Uterus (tissue), 4 donors: ENCODE measurements around the gene CA10. TPM values are rescaled to one million over a fixed set of nuclear protein-coding genes. Genes with fewer than 3 reads are reported as not detected.

Source experiments
- DNase-seq, 2 donors: peaks; one replicate each; pipeline ENCODE4 v3.0.0-alpha.2; 2019 to 2020
- H3K27ac ChIP-seq, 2 donors: fragments of 200-600 bp; sonication (generic); 1 replicate in 1 of 2; 2 replicates in 1 of 2; pipeline ENCODE4 v1.5.1; 2016 to 2018
- H3K27me3 ChIP-seq, 2 donors: fragments of 200-600 bp; sonication (generic); one replicate each; pipeline ENCODE4 v1.5.1; 2018 to 2019; ENCODE audit warnings: control low read depth in 1 of 2
- H3K36me3 ChIP-seq, 2 donors: fragments of 200-600 bp; sonication (generic); one replicate each; pipeline ENCODE4 v1.5.1; 2019; ENCODE audit warnings: control low read depth in 1 of 2
- H3K4me1 ChIP-seq, 2 donors: fragments of 200-600 bp; sonication (generic); one replicate each; pipeline ENCODE4 v1.5.1; 2018 to 2019; ENCODE audit warnings: control low read depth in 1 of 2
- H3K4me3 ChIP-seq, 2 donors: fragments of 200-600 bp; sonication (generic); 1 replicate in 1 of 2; 2 replicates in 1 of 2; pipeline ENCODE4 v1.5.1; 2018 to 2019; ENCODE audit warnings: mild to moderate bottlenecking in 1 of 2
- H3K9me3 ChIP-seq, 2 donors: fragments of 200-600 bp; sonication (generic); one replicate each; pipeline ENCODE4 v1.5.1; 2019; ENCODE audit warnings: control low read depth in 1 of 2
- POLR2A ChIP-seq, 2 donors: fragments of 450-650 bp; IDR thresholded peaks; one replicate each; pipeline ENCODE4 v1.6.1; 2016; ENCODE audit warnings: antibody characterized with exemption in 2 of 2, mild to moderate bottlenecking in 1 of 2, moderate library complexity in 1 of 2
- intact Hi-C: fragments of 100-400 bp; cut with DNase I; formaldehyde crosslinking; loops from one replicate; pipeline ENCODE4 v1.15.1; 2023; ENCODE audit warnings: low total_unique reads
- total RNA-seq, 4 donors: library from RNA; depleted of rRNA in 3 of 4; stranded (reverse); fragments of >200 nt in 3 of 4; gene quantifications; one replicate each; pipeline versions ENCODE4 v1.1.0 to v1.2.4, GENCODE V29; 2014 to 2023
- TF ChIP-seq, protein P1 (sequence below), 4 experiments: fragments of 200-600 bp in 2 of 4; fragments of 450-650 bp in 2 of 4; sonication (generic) in 2 of 4; IDR thresholded peaks; one replicate each; pipeline ENCODE4 v1.5.1; 2016 to 2019; ENCODE audit warnings: antibody characterized with exemption in 4 of 4, mild to moderate bottlenecking in 2 of 4, moderate library complexity in 1 of 4
- donor health status: DM: yes; HTN: yes; CAD: no.

CA10 gene
- total RNA-seq, 4 donors from 2014 or later: 5.3 TPM; not detected in 3

DNA sequence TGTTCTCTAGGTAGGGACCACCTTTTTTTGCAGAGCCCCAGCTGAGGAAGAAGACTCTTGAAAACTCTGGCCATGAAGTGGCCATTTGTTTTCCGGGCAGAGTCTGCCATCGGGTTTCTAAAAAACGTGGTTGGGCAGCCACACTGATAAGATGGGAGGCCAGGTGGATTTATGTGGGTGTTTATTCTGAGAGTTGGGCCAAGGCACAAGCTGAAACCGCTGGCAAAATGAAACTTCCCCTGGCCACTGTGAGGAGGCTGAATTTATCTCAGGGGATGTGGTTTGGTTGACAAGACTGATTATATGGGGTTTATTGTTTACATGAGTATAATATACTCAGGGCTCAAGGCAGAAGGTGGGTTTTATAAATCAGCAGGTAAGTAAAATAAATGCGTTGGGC lies 476.4 kb downstream of the CA10 start:
- no peaks in the 10 kb centered on the region for H3K36me3 ChIP-seq
- H3K9me3 ChIP-seq: no peaks in the 10 kb centered on the region
- TF ChIP-seq, protein P1, sequence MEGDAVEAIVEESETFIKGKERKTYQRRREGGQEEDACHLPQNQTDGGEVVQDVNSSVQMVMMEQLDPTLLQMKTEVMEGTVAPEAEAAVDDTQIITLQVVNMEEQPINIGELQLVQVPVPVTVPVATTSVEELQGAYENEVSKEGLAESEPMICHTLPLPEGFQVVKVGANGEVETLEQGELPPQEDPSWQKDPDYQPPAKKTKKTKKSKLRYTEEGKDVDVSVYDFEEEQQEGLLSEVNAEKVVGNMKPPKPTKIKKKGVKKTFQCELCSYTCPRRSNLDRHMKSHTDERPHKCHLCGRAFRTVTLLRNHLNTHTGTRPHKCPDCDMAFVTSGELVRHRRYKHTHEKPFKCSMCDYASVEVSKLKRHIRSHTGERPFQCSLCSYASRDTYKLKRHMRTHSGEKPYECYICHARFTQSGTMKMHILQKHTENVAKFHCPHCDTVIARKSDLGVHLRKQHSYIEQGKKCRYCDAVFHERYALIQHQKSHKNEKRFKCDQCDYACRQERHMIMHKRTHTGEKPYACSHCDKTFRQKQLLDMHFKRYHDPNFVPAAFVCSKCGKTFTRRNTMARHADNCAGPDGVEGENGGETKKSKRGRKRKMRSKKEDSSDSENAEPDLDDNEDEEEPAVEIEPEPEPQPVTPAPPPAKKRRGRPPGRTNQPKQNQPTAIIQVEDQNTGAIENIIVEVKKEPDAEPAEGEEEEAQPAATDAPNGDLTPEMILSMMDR (IDR thresholded peaks at IDR 0.05): no peak
- TF ChIP-seq POLR2A (IDR thresholded peaks at IDR 0.05): no peak
- H3K27ac ChIP-seq: no peak overlapping the region
- H3K27me3 ChIP-seq: no peaks in the 10 kb centered on the region
- H3K4me3 ChIP-seq: no peak overlapping the region
- intact Hi-C loops: no loop called here
- H3K4me1 ChIP-seq: no peaks in the 10 kb centered on the region
- DNase-seq: no peak

DNA sequence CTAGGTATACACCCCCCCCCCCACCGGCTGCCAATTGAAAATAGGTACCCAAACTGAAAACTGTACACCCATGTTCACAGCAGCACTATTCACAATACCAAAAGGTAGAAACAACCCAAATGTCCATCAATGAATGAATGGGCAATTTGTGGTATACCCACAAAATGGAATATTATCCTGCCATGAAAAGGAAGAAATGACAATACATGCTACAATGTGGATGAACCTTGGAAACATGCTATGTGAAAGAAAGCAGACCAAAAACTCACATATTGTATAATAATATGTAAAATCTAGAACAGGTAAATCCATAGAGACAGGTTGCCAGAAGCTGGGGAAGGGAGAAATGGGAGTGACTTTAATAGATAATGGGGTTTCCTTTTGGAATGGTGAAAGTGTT lies 480.6 kb downstream of the CA10 start:
- TF ChIP-seq POLR2A (IDR thresholded peaks at IDR 0.05): no peak
- TF ChIP-seq, protein P1 (IDR thresholded peaks at IDR 0.05): no peak
- H3K27ac ChIP-seq: no peak overlapping the region
- DNase-seq: no peak
- no peaks in the 10 kb centered on the region for H3K27me3 ChIP-seq
- H3K4me3 ChIP-seq: no peak overlapping the region
- H3K4me1 ChIP-seq: no peaks in the 10 kb centered on the region
- H3K36me3 ChIP-seq: no peaks in the 10 kb centered on the region
- H3K9me3 ChIP-seq: no peaks in the 10 kb centered on the region
- intact Hi-C loops: no loop called here

DNA sequence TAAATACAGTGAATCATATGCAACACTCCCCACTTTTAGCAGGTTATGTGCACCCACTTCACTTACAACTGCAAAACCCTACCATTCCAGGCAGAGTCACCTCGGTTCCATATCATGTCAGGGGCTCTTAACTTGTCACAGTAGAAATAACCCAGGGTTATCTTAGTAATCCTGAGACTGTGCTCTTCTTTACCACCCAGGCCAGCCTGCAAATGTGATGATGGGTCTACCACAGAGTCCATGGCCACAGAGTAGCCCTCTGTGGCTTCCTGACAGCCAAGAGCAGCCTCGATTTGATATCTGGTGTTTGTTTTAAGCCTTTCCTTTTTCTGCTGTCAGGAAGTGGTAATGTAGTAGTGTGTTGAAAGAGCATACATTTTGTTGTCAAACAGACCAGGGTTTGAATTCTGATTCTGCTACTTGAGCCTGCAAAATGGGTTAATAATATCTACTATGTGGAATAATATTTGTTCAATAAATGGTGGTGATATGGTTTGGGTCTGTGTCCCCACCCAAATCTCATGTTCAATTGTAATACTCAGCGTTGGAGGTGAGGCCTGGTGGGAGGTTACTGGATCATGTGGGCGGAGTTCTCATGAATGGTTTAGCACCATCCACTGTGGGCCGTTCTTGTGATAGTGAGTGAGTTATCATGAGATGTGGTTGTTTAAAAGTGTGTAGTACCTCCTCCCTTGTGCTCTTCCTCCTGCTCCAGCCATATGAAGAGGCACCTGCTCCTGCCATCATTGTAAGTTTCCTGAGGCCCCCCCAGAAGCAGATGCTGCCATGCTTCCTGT lies 481.6 kb downstream of the CA10 start:
- Histone ChIP-seq H3K9me3 (no peaks in the 10 kb centered on the region), H3K4me1 (no peaks in the 10 kb centered on the region), H3K4me3 (no peak overlapping the region), H3K27me3 (no peaks in the 10 kb centered on the region), H3K27ac (no peak overlapping the region), H3K36me3 (no peaks in the 10 kb centered on the region)
- TF ChIP-seq, protein P1 (IDR thresholded peaks at IDR 0.05): no peak
- no peak for TF ChIP-seq POLR2A (IDR thresholded peaks at IDR 0.05)
- no peak for DNase-seq
- intact Hi-C loops: no loop called here

DNA sequence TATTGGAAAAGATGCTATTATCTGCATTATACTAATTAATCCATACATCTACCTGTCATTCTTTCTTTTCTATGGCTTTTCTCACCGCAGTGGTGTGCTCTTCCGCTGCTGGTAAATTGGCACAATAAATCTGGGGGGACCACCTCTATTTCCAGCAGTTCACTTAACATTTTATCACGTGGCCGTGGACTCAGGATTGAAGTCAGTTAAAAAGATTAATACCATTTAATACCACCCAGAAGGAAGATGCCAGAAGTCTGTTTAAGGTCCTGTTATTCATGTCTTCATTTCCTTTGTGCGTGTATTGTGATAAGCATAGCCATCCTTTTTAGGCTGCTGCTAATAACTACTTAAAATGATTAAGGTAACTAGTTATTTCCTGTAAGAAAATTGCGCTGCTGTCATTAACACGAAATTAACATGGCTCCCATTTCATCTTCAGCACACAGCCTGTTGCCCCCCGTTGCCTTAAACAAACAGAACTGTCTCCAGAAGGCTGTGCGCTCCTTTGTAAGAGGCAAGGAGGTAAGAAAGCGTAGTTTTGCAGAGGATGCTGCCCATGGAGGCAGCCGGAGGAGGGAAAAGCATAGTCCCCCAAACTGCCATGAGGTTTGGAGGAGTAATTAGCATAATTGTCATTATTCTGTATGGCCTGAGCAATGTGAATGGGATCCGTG lies 483.8 kb downstream of the CA10 start:
- intact Hi-C loops: no loop called here
- no peak overlapping the region for H3K4me3 ChIP-seq
- H3K4me1 ChIP-seq: no peaks in the 10 kb centered on the region
- no peak overlapping the region for H3K27ac ChIP-seq
- H3K36me3 ChIP-seq: no peaks in the 10 kb centered on the region
- H3K27me3 ChIP-seq: no peaks in the 10 kb centered on the region
- no peak for TF ChIP-seq POLR2A (IDR thresholded peaks at IDR 0.05)
- TF ChIP-seq, protein P1 (IDR thresholded peaks at IDR 0.05): no peak
- no peak for DNase-seq
- H3K9me3 ChIP-seq: no peaks in the 10 kb centered on the region

DNA sequence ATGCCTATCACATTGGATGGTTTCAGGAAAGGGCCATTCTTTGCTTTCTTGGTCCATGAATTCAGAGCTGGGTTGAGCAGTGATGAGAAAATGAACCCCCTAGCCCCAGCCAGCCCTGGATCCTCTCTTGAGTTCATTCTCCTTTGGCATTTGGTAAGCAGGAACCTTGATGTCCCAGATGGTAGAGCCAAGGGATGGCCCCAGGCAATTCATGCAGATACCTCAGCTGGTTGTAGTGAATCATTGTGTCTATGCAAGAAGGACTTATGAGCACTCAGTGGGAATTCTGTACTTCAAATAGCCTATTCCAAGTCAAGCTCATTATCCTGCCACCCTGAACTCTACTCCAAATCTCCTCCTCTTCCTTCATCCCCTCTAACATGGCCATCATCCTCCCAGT lies 485.4 kb downstream of the CA10 start:
- no peak for DNase-seq
- Histone ChIP-seq H3K27me3 (no peaks in the 10 kb centered on the region), H3K4me1 (no peaks in the 10 kb centered on the region), H3K27ac (no peak overlapping the region), H3K36me3 (no peaks in the 10 kb centered on the region), H3K9me3 (no peaks in the 10 kb centered on the region), H3K4me3 (no peak overlapping the region)
- TF ChIP-seq POLR2A (IDR thresholded peaks at IDR 0.05): no peak
- TF ChIP-seq, protein P1 (IDR thresholded peaks at IDR 0.05): no peak
- intact Hi-C loops: no loop called here
